Measurements from ENCODE around the gene C1QTNF1.

The C1QTNF1 gene

GRCh38 chr17:79072544-79072943, 48.6 kb downstream of the C1QTNF1 start:
- ATAC-seq, result no peak
- no peak for TF ChIP-seq SNAI2 (CRISPR knock-in tag; IDR thresholded peaks at IDR 0.05)
- TF ChIP-seq POU6F1 (CRISPR knock-in tag; IDR thresholded peaks at IDR 0.05; ENCODE audit: borderline replicate concordance, low read depth), result no peak
- TF ChIP-seq PATZ1 (CRISPR knock-in tag; IDR thresholded peaks at IDR 0.05; ENCODE audit: borderline replicate concordance), result no peak
- no peak for TF ChIP-seq GLIS3 (CRISPR knock-in tag; IDR thresholded peaks at IDR 0.05)
- TF ChIP-seq TOX (CRISPR knock-in tag; IDR thresholded peaks at IDR 0.05; ENCODE audit: borderline replicate concordance), result no peak
- TF ChIP-seq ZC3H10 (CRISPR knock-in tag; IDR thresholded peaks at IDR 0.05), result no peak
- TF ChIP-seq OSR1 (CRISPR knock-in tag; IDR thresholded peaks at IDR 0.05), result no peak
- TF ChIP-seq ISL1 (CRISPR knock-in tag; IDR thresholded peaks at IDR 0.05), result no peak
- no peak for TF ChIP-seq ZNF70 (CRISPR knock-in tag; IDR thresholded peaks at IDR 0.05)
- TF ChIP-seq, protein P1, sequence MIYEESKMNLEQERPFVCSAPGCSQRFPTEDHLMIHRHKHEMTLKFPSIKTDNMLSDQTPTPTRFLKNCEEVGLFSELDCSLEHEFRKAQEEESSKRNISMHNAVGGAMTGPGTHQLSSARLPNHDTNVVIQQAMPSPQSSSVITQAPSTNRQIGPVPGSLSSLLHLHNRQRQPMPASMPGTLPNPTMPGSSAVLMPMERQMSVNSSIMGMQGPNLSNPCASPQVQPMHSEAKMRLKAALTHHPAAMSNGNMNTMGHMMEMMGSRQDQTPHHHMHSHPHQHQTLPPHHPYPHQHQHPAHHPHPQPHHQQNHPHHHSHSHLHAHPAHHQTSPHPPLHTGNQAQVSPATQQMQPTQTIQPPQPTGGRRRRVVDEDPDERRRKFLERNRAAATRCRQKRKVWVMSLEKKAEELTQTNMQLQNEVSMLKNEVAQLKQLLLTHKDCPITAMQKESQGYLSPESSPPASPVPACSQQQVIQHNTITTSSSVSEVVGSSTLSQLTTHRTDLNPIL (CRISPR knock-in tag; IDR thresholded peaks at IDR 0.05; ENCODE audit: low read depth), result no peak
- TF ChIP-seq ZFP30 (CRISPR knock-in tag; IDR thresholded peaks at IDR 0.05), result no peak
- no peak for TF ChIP-seq CSRNP3 (CRISPR knock-in tag; IDR thresholded peaks at IDR 0.05)

GRCh38 chr17:79073016-79073705, 49.2 kb downstream of the C1QTNF1 start:
- TF ChIP-seq ARNTL (CRISPR knock-in tag; IDR thresholded peaks at IDR 0.05; ENCODE audit: borderline replicate concordance, low read depth), result no peak
- TF ChIP-seq, protein P2, sequence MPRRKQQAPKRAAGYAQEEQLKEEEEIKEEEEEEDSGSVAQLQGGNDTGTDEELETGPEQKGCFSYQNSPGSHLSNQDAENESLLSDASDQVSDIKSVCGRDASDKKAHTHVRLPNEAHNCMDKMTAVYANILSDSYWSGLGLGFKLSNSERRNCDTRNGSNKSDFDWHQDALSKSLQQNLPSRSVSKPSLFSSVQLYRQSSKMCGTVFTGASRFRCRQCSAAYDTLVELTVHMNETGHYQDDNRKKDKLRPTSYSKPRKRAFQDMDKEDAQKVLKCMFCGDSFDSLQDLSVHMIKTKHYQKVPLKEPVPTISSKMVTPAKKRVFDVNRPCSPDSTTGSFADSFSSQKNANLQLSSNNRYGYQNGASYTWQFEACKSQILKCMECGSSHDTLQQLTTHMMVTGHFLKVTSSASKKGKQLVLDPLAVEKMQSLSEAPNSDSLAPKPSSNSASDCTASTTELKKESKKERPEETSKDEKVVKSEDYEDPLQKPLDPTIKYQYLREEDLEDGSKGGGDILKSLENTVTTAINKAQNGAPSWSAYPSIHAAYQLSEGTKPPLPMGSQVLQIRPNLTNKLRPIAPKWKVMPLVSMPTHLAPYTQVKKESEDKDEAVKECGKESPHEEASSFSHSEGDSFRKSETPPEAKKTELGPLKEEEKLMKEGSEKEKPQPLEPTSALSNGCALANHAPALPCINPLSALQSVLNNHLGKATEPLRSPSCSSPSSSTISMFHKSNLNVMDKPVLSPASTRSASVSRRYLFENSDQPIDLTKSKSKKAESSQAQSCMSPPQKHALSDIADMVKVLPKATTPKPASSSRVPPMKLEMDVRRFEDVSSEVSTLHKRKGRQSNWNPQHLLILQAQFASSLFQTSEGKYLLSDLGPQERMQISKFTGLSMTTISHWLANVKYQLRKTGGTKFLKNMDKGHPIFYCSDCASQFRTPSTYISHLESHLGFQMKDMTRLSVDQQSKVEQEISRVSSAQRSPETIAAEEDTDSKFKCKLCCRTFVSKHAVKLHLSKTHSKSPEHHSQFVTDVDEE (CRISPR knock-in tag; IDR thresholded peaks at IDR 0.05), result no peak
- TF ChIP-seq BACH2 (CRISPR knock-in tag; IDR thresholded peaks at IDR 0.05; ENCODE audit: borderline replicate concordance), result no peak
- no peak for ATAC-seq

DNA sequence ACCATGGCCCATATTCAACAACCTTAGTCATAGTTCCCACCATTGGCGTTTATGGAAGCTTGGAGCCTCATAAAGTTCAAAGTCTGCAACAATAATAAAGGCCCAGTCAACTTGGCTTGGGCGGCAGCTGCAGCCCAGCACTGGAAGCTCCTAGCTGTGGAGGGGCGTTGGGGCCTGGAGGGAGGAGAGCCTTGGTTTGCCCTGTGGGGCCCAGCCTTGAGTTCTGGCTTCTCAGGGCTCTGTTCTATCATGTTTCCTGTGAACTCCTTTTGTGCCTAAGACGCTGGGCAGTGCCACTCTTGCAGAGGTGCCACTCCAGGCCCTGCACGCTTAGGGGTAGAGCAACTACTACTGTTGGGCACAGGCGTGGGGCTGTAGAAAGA, 49.7 kb downstream of the C1QTNF1 start:
- no peak for ATAC-seq
- TF ChIP-seq ESRRG (CRISPR knock-in tag; IDR thresholded peaks at IDR 0.05) (no peak), ISL1 (CRISPR knock-in tag; IDR thresholded peaks at IDR 0.05) (no peak), ZNF70 (CRISPR knock-in tag; IDR thresholded peaks at IDR 0.05) (no peak), BACH2 (CRISPR knock-in tag; IDR thresholded peaks at IDR 0.05; ENCODE audit: borderline replicate concordance) (no peak), TCF4 (CRISPR knock-in tag; IDR thresholded peaks at IDR 0.05; ENCODE audit: borderline replicate concordance) (no peak), ZNF565 (CRISPR knock-in tag; conservative IDR thresholded peaks at IDR 0.05; ENCODE audit: low read depth) (no peak), RARB (CRISPR knock-in tag; IDR thresholded peaks at IDR 0.05) (no peak), PPARA (CRISPR knock-in tag; IDR thresholded peaks at IDR 0.05; ENCODE audit: borderline replicate concordance) (no peak), GLIS3 (CRISPR knock-in tag; IDR thresholded peaks at IDR 0.05) (no peak), SNAI2 (CRISPR knock-in tag; IDR thresholded peaks at IDR 0.05) (no peak), OSR1 (CRISPR knock-in tag; IDR thresholded peaks at IDR 0.05) (no peak), CSRNP3 (CRISPR knock-in tag; IDR thresholded peaks at IDR 0.05) (no peak), PATZ1 (CRISPR knock-in tag; IDR thresholded peaks at IDR 0.05; ENCODE audit: borderline replicate concordance) (no peak), ZFP3 (CRISPR knock-in tag; IDR thresholded peaks at IDR 0.05) (no peak), ZNF8 (CRISPR knock-in tag; IDR thresholded peaks at IDR 0.05) (no peak), TOX (CRISPR knock-in tag; IDR thresholded peaks at IDR 0.05; ENCODE audit: borderline replicate concordance) (no peak), ZC3H10 (CRISPR knock-in tag; IDR thresholded peaks at IDR 0.05) (no peak), ARNTL (CRISPR knock-in tag; IDR thresholded peaks at IDR 0.05; ENCODE audit: borderline replicate concordance, low read depth) (no peak)
- TF ChIP-seq, protein P1 (CRISPR knock-in tag; IDR thresholded peaks at IDR 0.05; ENCODE audit: low read depth), result no peak

Data from SK-N-SH treated with all-trans-retinoic acid at 6 μM for 48 hours (cell line).